ENCODE results near the gene MAP2K5.

The MAP2K5 gene

GRCh38 chr15:67570875-67571647 is 28.6 kb downstream of the MAP2K5 start:
- Histone ChIP-seq H3K9me3 (replicated peaks in 1 of 2; ENCODE audit: control insufficient read depth in 2 of 2, insufficient read depth in 1 of 2, low read depth in 1 of 2, low read length in 2 of 2) (no peaks in the 10 kb centered on the region), H2BK15ac (ENCODE audit: low read length) (no peak overlapping the region), H2BK120ac (ENCODE audit: low read depth, low read length) (no peak overlapping the region), H3K4ac (ENCODE audit: low read length) (no peak overlapping the region), H4K91ac (ENCODE audit: low read depth, low read length, poor library complexity) (no peak overlapping the region), H3K4me2 (ENCODE audit: insufficient read depth, low read length, poor library complexity, severe bottlenecking) (no peak overlapping the region), H2AFZ (ENCODE audit: low read length) (no peak overlapping the region), H3K4me3 (ENCODE audit: low read length in 2 of 2) (no peak overlapping the region), H2BK12ac (ENCODE audit: low read length) (no peak overlapping the region), H3K9ac (ENCODE audit: low read depth, low read length, poor library complexity) (no peak overlapping the region), H4K8ac (ENCODE audit: low read depth, low read length) (no peak overlapping the region), H2BK5ac (ENCODE audit: low read length) (no peak overlapping the region), H3K23ac (ENCODE audit: low read depth, low read length, poor library complexity) (no peak overlapping the region), H3K79me1 (ENCODE audit: low read depth, low read length) (no peaks in the 10 kb centered on the region), H3K4me1 (ENCODE audit: control insufficient read depth in 2 of 2, insufficient read depth in 1 of 2, low read depth in 1 of 2, low read length in 2 of 2) (peaks cover 7 to 17% of the 10 kb centered on the region in 2 donors), H2AK5ac (ENCODE audit: low read depth, low read length) (no peak overlapping the region), H3K27me3 (ENCODE audit: control insufficient read depth in 3 of 3, insufficient read depth in 3 of 3, low read depth in 1 of 3, low read length in 3 of 3) (no peaks in the 10 kb centered on the region), H3K27ac (replicated peaks; ENCODE audit: low read length) (no peak overlapping the region), H3K18ac (ENCODE audit: low read length) (no peak overlapping the region), H3K14ac (ENCODE audit: low read length) (no peak overlapping the region), H3K36me3 (replicated peaks in 1 of 2; ENCODE audit: control insufficient read depth in 2 of 2, insufficient read depth in 2 of 2, low read length in 2 of 2) (no peaks in the 10 kb centered on the region)
- no peak for DNase-seq (ENCODE audit: low spot score)
- WGBS, 2 donors (ENCODE audit: extremely low coverage in 2 of 2, insufficient read length in 2 of 2, insufficient replicate concordance in 1 of 2) = no CpG with 5 or more reads among the region's 4 CpGs

- no peak overlapping the region for H2AK5ac ChIP-seq (ENCODE audit: low read depth, low read length)
- no CpG with 5 or more reads among the region's 5 CpGs for WGBS, 2 donors (ENCODE audit: extremely low coverage in 2 of 2, insufficient read length in 2 of 2, insufficient replicate concordance in 1 of 2)
- no peak overlapping the region for H2BK5ac ChIP-seq (ENCODE audit: low read length)
- H3K9me3 ChIP-seq (replicated peaks in 1 of 2; ENCODE audit: control insufficient read depth in 2 of 2, insufficient read depth in 1 of 2, low read depth in 1 of 2, low read length in 2 of 2) = no peaks in the 10 kb centered on the region
- H3K27ac ChIP-seq (replicated peaks; ENCODE audit: low read length) = no peak overlapping the region
- no peak overlapping the region for H3K23ac ChIP-seq (ENCODE audit: low read depth, low read length, poor library complexity)
- H3K79me1 ChIP-seq (ENCODE audit: low read depth, low read length) = no peaks in the 10 kb centered on the region
- no peak overlapping the region for H3K4me2 ChIP-seq (ENCODE audit: insufficient read depth, low read length, poor library complexity, severe bottlenecking)
- peaks cover 7 to 17% of the 10 kb centered on the region in 2 donors for H3K4me1 ChIP-seq (ENCODE audit: control insufficient read depth in 2 of 2, insufficient read depth in 1 of 2, low read depth in 1 of 2, low read length in 2 of 2)
- no peak for DNase-seq (ENCODE audit: low spot score)
- H4K8ac ChIP-seq (ENCODE audit: low read depth, low read length) = no peak overlapping the region
- no peak overlapping the region for H3K14ac ChIP-seq (ENCODE audit: low read length)
- H3K9ac ChIP-seq (ENCODE audit: low read depth, low read length, poor library complexity) = no peak overlapping the region
- no peak overlapping the region for H3K4ac ChIP-seq (ENCODE audit: low read length)
- H2BK120ac ChIP-seq (ENCODE audit: low read depth, low read length) = no peak overlapping the region
- no peak overlapping the region for H2BK15ac ChIP-seq (ENCODE audit: low read length)
- no peaks in the 10 kb centered on the region for H3K27me3 ChIP-seq (ENCODE audit: control insufficient read depth in 3 of 3, insufficient read depth in 3 of 3, low read depth in 1 of 3, low read length in 3 of 3)
- H3K36me3 ChIP-seq (replicated peaks in 1 of 2; ENCODE audit: control insufficient read depth in 2 of 2, insufficient read depth in 2 of 2, low read length in 2 of 2) = no peaks in the 10 kb centered on the region
- no peak overlapping the region for H4K91ac ChIP-seq (ENCODE audit: low read depth, low read length, poor library complexity)
- H3K18ac ChIP-seq (ENCODE audit: low read length) = no peak overlapping the region
- H2AFZ ChIP-seq (ENCODE audit: low read length) = no peak overlapping the region
- H3K4me3 ChIP-seq (ENCODE audit: low read length in 2 of 2) = no peak overlapping the region
- no peak overlapping the region for H2BK12ac ChIP-seq (ENCODE audit: low read length)
Observed at GRCh38 chr15:67571648-67572415, 29.3 kb downstream of the MAP2K5 start.

- Histone ChIP-seq H2BK12ac (ENCODE audit: low read length) (no peak overlapping the region), H2BK120ac (ENCODE audit: low read depth, low read length) (no peak overlapping the region), H3K9me3 (replicated peaks in 1 of 2; ENCODE audit: control insufficient read depth in 2 of 2, insufficient read depth in 1 of 2, low read depth in 1 of 2, low read length in 2 of 2) (no peaks in the 10 kb centered on the region), H3K9ac (ENCODE audit: low read depth, low read length, poor library complexity) (no peak overlapping the region), H3K4me3 (ENCODE audit: low read length in 2 of 2) (no peak overlapping the region), H2BK15ac (ENCODE audit: low read length) (no peak overlapping the region), H2AFZ (ENCODE audit: low read length) (no peak overlapping the region), H3K18ac (ENCODE audit: low read length) (no peak overlapping the region), H2AK5ac (ENCODE audit: low read depth, low read length) (no peak overlapping the region), H2BK5ac (ENCODE audit: low read length) (no peak overlapping the region), H3K36me3 (replicated peaks in 1 of 2; ENCODE audit: control insufficient read depth in 2 of 2, insufficient read depth in 2 of 2, low read length in 2 of 2) (peaks cover 0 to 2% of the 10 kb centered on the region in 2 donors), H3K27ac (replicated peaks; ENCODE audit: low read length) (no peak overlapping the region), H3K4ac (ENCODE audit: low read length) (no peak overlapping the region), H3K4me2 (ENCODE audit: insufficient read depth, low read length, poor library complexity, severe bottlenecking) (no peak overlapping the region), H3K23ac (ENCODE audit: low read depth, low read length, poor library complexity) (no peak overlapping the region), H3K4me1 (ENCODE audit: control insufficient read depth in 2 of 2, insufficient read depth in 1 of 2, low read depth in 1 of 2, low read length in 2 of 2) (peaks cover 9 to 17% of the 10 kb centered on the region in 2 donors), H3K27me3 (ENCODE audit: control insufficient read depth in 3 of 3, insufficient read depth in 3 of 3, low read depth in 1 of 3, low read length in 3 of 3) (no peaks in the 10 kb centered on the region), H3K14ac (ENCODE audit: low read length) (no peak overlapping the region), H4K8ac (ENCODE audit: low read depth, low read length) (no peak overlapping the region), H3K79me1 (ENCODE audit: low read depth, low read length) (no peaks in the 10 kb centered on the region), H4K91ac (ENCODE audit: low read depth, low read length, poor library complexity) (no peak overlapping the region)
- no CpG with 5 or more reads among the region's 3 CpGs for WGBS, 2 donors (ENCODE audit: extremely low coverage in 2 of 2, insufficient read length in 2 of 2, insufficient replicate concordance in 1 of 2)
- DNase-seq (ENCODE audit: low spot score) = no peak
Observed at GRCh38 chr15:67573194-67573593, 30.7 kb downstream of the MAP2K5 start.

- peak; percentile 12 for DNase-seq (ENCODE audit: low spot score)
- H3K9me3 ChIP-seq (replicated peaks in 1 of 2; ENCODE audit: control insufficient read depth in 2 of 2, insufficient read depth in 1 of 2, low read depth in 1 of 2, low read length in 2 of 2) = no peaks in the 10 kb centered on the region
- H2BK15ac ChIP-seq (ENCODE audit: low read length) = no peak overlapping the region
- no peak overlapping the region for H3K23ac ChIP-seq (ENCODE audit: low read depth, low read length, poor library complexity)
- no peak overlapping the region for H4K8ac ChIP-seq (ENCODE audit: low read depth, low read length)
- H2BK120ac ChIP-seq (ENCODE audit: low read depth, low read length) = no peak overlapping the region
- H3K4me2 ChIP-seq (ENCODE audit: insufficient read depth, low read length, poor library complexity, severe bottlenecking) = no peak overlapping the region
- H3K14ac ChIP-seq (ENCODE audit: low read length) = no peak overlapping the region
- no peak overlapping the region for H2BK5ac ChIP-seq (ENCODE audit: low read length)
- no peak overlapping the region for H3K4me3 ChIP-seq (ENCODE audit: low read length in 2 of 2)
- H3K36me3 ChIP-seq (replicated peaks in 1 of 2; ENCODE audit: control insufficient read depth in 2 of 2, insufficient read depth in 2 of 2, low read length in 2 of 2) = peaks cover 0 to 3% of the 10 kb centered on the region in 2 donors
- H3K27me3 ChIP-seq (ENCODE audit: control insufficient read depth in 3 of 3, insufficient read depth in 3 of 3, low read depth in 1 of 3, low read length in 3 of 3) = no peaks in the 10 kb centered on the region
- WGBS, 2 donors (ENCODE audit: extremely low coverage in 2 of 2, insufficient read length in 2 of 2, insufficient replicate concordance in 1 of 2) = no CpG with 5 or more reads among the region's 4 CpGs
- no peak overlapping the region for H3K4ac ChIP-seq (ENCODE audit: low read length)
- H3K18ac ChIP-seq (ENCODE audit: low read length) = no peak overlapping the region
- H2AFZ ChIP-seq (ENCODE audit: low read length) = no peak overlapping the region
- H3K9ac ChIP-seq (ENCODE audit: low read depth, low read length, poor library complexity) = no peak overlapping the region
- no peak overlapping the region for H3K27ac ChIP-seq (replicated peaks; ENCODE audit: low read length)
- no peaks in the 10 kb centered on the region for H3K79me1 ChIP-seq (ENCODE audit: low read depth, low read length)
- H4K91ac ChIP-seq (ENCODE audit: low read depth, low read length, poor library complexity) = no peak overlapping the region
- no peak overlapping the region for H2AK5ac ChIP-seq (ENCODE audit: low read depth, low read length)
- no peak overlapping the region for H2BK12ac ChIP-seq (ENCODE audit: low read length)
- peaks cover 9 to 17% of the 10 kb centered on the region in 2 donors for H3K4me1 ChIP-seq (ENCODE audit: control insufficient read depth in 2 of 2, insufficient read depth in 1 of 2, low read depth in 1 of 2, low read length in 2 of 2)
Observed at GRCh38 chr15:67575039-67575502, 32.6 kb downstream of the MAP2K5 start.

All from neuronal stem cell (in vitro differentiated cells).